K562 (cell line): ENCODE results near the gene TRUB2. TPM values are rescaled to one million over a fixed set of nuclear protein-coding genes. Genes with fewer than 3 reads are reported as not detected.
A peak's percentile ranks its signal among the peaks of the same experiment; 100 is the strongest.

Experiments
- BMI1 ChIP-seq: fragments of 150-350 bp; IDR thresholded peaks from 2 replicates; pipeline ENCODE4 v1.6.1; 2014; ENCODE audit warnings: low read length
- CREB1 ChIP-seq, 2 experiments: sonication (generic) in 1 of 2; formaldehyde crosslinking in 1 of 2; IDR thresholded peaks; 2 replicates each; pipeline versions ENCODE4 v1.6.1 to v1.8.0; 2012 to 2022; ENCODE audit warnings: inconsistent platforms in 1 of 2, mild to moderate bottlenecking in 1 of 2, missing genetic modification reagents in 1 of 2, moderate library complexity in 1 of 2
- CREM ChIP-seq: IDR thresholded peaks from 2 replicates; pipeline ENCODE4 v1.6.1; 2014; ENCODE audit warnings: antibody characterized with exemption, low read depth
- FOXK1 ChIP-seq: sonication (generic); formaldehyde crosslinking; IDR thresholded peaks from 2 replicates; pipeline ENCODE4 v1.8.0; 2022; ENCODE audit warnings: missing genetic modification reagents, mild to moderate bottlenecking, borderline replicate concordance
- HMG20B ChIP-seq: fragments of 250-450 bp; sonication (Bioruptor Pico); IDR thresholded peaks from 2 replicates; pipeline ENCODE4 v1.5.0; 2021; ENCODE audit warnings: mild to moderate bottlenecking
- NR3C1 ChIP-seq: sonication (generic); formaldehyde crosslinking; IDR thresholded peaks from 2 replicates; pipeline ENCODE4 v1.8.1; 2022; ENCODE audit warnings: missing genetic modification reagents
- RAD51 ChIP-seq: fragments of 450-650 bp; IDR thresholded peaks from 2 replicates; pipeline ENCODE4 v1.7.1; 2016; ENCODE audit warnings: low read depth, mild to moderate bottlenecking, borderline replicate concordance
- RBM25 ChIP-seq: fragments of 200-400 bp; formaldehyde crosslinking; IDR thresholded peaks from 2 replicates; pipeline ENCODE4 v1.6.1; 2018; ENCODE audit warnings: low read length, low read depth, moderate library complexity; ENCODE audit not compliant: severe bottlenecking
- SMARCB1 ChIP-seq: IDR thresholded peaks from 2 replicates; pipeline ENCODE4 v1.6.1; 2011; ENCODE audit warnings: improper control_type of control experiment, low read depth; ENCODE audit not compliant: insufficient read length
- ZC3H8 ChIP-seq: fragments of 450-650 bp; IDR thresholded peaks from 2 replicates; pipeline ENCODE4 v1.6.1; 2017
- ZNF830 ChIP-seq: fragments of 250-450 bp; sonication (Bioruptor Pico); IDR thresholded peaks from 2 replicates; pipeline ENCODE4 v1.5.0; 2021; ENCODE audit warnings: mild to moderate bottlenecking
- polyA plus RNA-seq, 8 experiments: library from polyadenylated mRNA; depleted of rRNA in 4 of 8; stranded (reverse) in 5 of 8; unstranded in 3 of 8; fragments of >200 nt; fragmentation: Nextera tagmentation in 2 of 8; fragmentation: Illumina TruSeq in 1 of 8; extraction: Ambion mirVana in 2 of 8; extraction: Trizol in 1 of 8; gene quantifications; 2 replicates each; pipeline versions ENCODE4 v1.2.1 to v1.2.3, GENCODE V29; 2011 to 2014; ENCODE audit warnings: inconsistent platforms in 1 of 8, missing spikeins in 1 of 8
- total RNA-seq, 7 experiments: library from RNA; depleted of rRNA in 6 of 7; stranded (reverse); fragments of >200 nt in 6 of 7; fragmentation: Illumina TruSeq in 2 of 7; extraction: Trizol in 2 of 7; gene quantifications; 2 replicates each; pipeline versions ENCODE4 v1.2.1 to v1.2.3, GENCODE V29; 2011 to 2021; ENCODE audit warnings: low replicate concordance in 1 of 7
- TF ChIP-seq, protein P1 (sequence below): IDR thresholded peaks from 3 replicates; pipeline ENCODE4 v1.6.1; 2011; ENCODE audit warnings: borderline replicate concordance, mild to moderate bottlenecking, moderate library complexity; ENCODE audit not compliant: insufficient read length; ENCODE audit errors: extremely low read depth
- TF ChIP-seq, protein P2 (sequence below), 2 experiments: IDR thresholded peaks; 2 replicates each; pipeline ENCODE4 v1.6.1; 2011; ENCODE audit warnings: borderline replicate concordance in 1 of 2, control low read depth in 1 of 2, low read depth in 1 of 2, low read length in 1 of 2, mild to moderate bottlenecking in 1 of 2, mixed read lengths in 1 of 2, moderate library complexity in 1 of 2; ENCODE audit not compliant: insufficient read depth in 1 of 2, insufficient read length in 1 of 2, poor library complexity in 1 of 2, severe bottlenecking in 1 of 2; ENCODE audit errors: extremely low read depth in 1 of 2
- TF ChIP-seq, protein P3 (sequence below), 3 experiments: fragments of 200-800 bp in 1 of 3; fragments of 250-450 bp in 1 of 3; fragments of 450-650 bp in 1 of 3; sonication (Bioruptor Pico) in 1 of 3; sonication (Bioruptor generic) in 1 of 3; formaldehyde crosslinking in 1 of 3; IDR thresholded peaks; 2 replicates each; pipeline versions ENCODE4 v1.6.1 to v1.8.0; 2016 to 2022; ENCODE audit warnings: mild to moderate bottlenecking in 2 of 3, missing genetic modification characterization in 2 of 3, missing compliant biosample characterization in 1 of 3, moderate library complexity in 1 of 3
- TF ChIP-seq, protein P4 (sequence below): fragments of 250-450 bp; sonication (Bioruptor Pico); IDR thresholded peaks from 2 replicates; pipeline ENCODE4 v1.8.0; 2022; ENCODE audit warnings: moderate library complexity, mild to moderate bottlenecking, inconsistent platforms

Gene TRUB2
- total and polyA plus RNA-seq, 9 of the 15 experiments (the other 6 are each of a cell fraction or from before 2014, with no cell fraction given), result 9.3 to 110 (median 63.0) TPM

DNA sequence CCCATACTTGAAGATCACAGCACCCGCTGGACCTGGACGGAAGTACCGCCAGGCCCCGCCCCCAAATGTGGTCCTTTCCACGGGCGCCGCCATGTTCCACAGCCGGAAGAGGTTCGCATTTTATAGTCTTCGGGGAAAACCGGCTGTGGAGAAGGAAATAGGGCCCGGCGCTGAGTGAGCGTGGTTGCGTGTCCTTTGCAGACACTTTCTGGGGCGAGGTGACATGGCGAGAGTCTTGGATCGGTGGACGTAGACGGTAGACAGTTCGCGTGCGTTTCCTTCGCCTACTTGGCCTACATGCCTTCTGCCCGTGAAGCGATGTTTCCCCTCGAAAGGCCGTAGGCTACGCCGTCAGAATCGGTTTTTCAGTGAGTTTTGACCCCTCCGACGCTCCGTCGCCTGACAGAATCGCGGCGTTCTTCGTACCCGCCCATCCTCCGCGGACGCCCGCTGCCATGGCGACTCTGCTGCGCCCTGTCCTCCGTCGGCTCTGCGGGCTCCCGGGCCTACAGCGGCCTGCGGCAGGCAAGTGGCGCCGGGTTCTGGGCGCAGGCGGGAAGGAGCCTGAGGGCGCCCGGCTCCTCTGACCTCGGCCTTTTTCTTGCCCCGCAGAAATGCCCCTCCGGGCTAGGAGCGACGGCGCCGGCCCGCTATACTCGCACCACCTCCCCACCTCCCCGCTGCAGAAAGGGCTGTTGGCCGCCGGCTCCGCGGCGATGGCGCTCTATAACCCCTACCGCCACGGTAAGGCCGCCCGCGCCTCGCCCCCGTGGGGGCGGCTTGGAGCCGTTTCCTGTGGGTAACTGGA is at the start of gene TRUB2, which contains the start of gene COQ4 (continued):
- TF ChIP-seq CREM (no peak), CREB1 (IDR thresholded peaks at IDR 0.05) (no peak), CREB1 (CRISPR knock-in tag; IDR thresholded peaks at IDR 0.05) (no peak), ZC3H8 (no peak), RAD51 (no peak), BMI1 (peak; percentile 87), NR3C1 (no peak), ZNF830 (CRISPR knock-in tag) (no peak), SMARCB1 (no peak), RBM25 (no peak), HMG20B (no peak), FOXK1 (CRISPR knock-in tag) (no peak)
- TF ChIP-seq, protein P1, sequence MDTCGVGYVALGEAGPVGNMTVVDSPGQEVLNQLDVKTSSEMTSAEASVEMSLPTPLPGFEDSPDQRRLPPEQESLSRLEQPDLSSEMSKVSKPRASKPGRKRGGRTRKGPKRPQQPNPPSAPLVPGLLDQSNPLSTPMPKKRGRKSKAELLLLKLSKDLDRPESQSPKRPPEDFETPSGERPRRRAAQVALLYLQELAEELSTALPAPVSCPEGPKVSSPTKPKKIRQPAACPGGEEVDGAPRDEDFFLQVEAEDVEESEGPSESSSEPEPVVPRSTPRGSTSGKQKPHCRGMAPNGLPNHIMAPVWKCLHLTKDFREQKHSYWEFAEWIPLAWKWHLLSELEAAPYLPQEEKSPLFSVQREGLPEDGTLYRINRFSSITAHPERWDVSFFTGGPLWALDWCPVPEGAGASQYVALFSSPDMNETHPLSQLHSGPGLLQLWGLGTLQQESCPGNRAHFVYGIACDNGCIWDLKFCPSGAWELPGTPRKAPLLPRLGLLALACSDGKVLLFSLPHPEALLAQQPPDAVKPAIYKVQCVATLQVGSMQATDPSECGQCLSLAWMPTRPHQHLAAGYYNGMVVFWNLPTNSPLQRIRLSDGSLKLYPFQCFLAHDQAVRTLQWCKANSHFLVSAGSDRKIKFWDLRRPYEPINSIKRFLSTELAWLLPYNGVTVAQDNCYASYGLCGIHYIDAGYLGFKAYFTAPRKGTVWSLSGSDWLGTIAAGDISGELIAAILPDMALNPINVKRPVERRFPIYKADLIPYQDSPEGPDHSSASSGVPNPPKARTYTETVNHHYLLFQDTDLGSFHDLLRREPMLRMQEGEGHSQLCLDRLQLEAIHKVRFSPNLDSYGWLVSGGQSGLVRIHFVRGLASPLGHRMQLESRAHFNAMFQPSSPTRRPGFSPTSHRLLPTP, result no peak
- TF ChIP-seq, protein P2, sequence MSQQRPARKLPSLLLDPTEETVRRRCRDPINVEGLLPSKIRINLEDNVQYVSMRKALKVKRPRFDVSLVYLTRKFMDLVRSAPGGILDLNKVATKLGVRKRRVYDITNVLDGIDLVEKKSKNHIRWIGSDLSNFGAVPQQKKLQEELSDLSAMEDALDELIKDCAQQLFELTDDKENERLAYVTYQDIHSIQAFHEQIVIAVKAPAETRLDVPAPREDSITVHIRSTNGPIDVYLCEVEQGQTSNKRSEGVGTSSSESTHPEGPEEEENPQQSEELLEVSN (IDR thresholded peaks at IDR 0.05; ENCODE audit: borderline replicate concordance in 1 of 2, extremely low read depth in 1 of 2, insufficient read depth in 1 of 2, insufficient read length in 1 of 2, low read depth in 1 of 2, low read length in 1 of 2, poor library complexity in 1 of 2, severe bottlenecking in 1 of 2), result peak; percentile 42 to 60
- TF ChIP-seq, protein P3, sequence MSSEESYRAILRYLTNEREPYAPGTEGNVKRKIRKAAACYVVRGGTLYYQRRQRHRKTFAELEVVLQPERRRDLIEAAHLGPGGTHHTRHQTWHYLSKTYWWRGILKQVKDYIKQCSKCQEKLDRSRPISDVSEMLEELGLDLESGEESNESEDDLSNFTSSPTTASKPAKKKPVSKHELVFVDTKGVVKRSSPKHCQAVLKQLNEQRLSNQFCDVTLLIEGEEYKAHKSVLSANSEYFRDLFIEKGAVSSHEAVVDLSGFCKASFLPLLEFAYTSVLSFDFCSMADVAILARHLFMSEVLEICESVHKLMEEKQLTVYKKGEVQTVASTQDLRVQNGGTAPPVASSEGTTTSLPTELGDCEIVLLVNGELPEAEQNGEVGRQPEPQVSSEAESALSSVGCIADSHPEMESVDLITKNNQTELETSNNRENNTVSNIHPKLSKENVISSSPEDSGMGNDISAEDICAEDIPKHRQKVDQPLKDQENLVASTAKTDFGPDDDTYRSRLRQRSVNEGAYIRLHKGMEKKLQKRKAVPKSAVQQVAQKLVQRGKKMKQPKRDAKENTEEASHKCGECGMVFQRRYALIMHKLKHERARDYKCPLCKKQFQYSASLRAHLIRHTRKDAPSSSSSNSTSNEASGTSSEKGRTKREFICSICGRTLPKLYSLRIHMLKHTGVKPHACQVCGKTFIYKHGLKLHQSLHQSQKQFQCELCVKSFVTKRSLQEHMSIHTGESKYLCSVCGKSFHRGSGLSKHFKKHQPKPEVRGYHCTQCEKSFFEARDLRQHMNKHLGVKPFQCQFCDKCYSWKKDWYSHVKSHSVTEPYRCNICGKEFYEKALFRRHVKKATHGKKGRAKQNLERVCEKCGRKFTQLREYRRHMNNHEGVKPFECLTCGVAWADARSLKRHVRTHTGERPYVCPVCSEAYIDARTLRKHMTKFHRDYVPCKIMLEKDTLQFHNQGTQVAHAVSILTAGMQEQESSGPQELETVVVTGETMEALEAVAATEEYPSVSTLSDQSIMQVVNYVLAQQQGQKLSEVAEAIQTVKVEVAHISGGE (CRISPR knock-in tag; IDR thresholded peaks at IDR 0.05), result peak in 2 of 3 experiments; percentile 99; a peak in 4 of 6 replicates
- TF ChIP-seq, protein P4, sequence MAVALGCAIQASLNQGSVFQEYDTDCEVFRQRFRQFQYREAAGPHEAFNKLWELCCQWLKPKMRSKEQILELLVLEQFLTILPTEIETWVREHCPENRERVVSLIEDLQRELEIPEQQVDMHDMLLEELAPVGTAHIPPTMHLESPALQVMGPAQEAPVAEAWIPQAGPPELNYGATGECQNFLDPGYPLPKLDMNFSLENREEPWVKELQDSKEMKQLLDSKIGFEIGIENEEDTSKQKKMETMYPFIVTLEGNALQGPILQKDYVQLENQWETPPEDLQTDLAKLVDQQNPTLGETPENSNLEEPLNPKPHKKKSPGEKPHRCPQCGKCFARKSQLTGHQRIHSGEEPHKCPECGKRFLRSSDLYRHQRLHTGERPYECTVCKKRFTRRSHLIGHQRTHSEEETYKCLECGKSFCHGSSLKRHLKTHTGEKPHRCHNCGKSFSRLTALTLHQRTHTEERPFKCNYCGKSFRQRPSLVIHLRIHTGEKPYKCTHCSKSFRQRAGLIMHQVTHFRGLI (CRISPR knock-in tag), result 0 out of 2 replicates have a peak, but pooled peaks have one; percentile 67
